SW480 (cell line): ENCODE results near the gene ASPG.

Experiments
- DNase-seq: peaks from one replicate; pipeline ENCODE4 v3.0.0-alpha.2; 2016; ENCODE audit warnings: low spot score

The ASPG gene

DNA sequence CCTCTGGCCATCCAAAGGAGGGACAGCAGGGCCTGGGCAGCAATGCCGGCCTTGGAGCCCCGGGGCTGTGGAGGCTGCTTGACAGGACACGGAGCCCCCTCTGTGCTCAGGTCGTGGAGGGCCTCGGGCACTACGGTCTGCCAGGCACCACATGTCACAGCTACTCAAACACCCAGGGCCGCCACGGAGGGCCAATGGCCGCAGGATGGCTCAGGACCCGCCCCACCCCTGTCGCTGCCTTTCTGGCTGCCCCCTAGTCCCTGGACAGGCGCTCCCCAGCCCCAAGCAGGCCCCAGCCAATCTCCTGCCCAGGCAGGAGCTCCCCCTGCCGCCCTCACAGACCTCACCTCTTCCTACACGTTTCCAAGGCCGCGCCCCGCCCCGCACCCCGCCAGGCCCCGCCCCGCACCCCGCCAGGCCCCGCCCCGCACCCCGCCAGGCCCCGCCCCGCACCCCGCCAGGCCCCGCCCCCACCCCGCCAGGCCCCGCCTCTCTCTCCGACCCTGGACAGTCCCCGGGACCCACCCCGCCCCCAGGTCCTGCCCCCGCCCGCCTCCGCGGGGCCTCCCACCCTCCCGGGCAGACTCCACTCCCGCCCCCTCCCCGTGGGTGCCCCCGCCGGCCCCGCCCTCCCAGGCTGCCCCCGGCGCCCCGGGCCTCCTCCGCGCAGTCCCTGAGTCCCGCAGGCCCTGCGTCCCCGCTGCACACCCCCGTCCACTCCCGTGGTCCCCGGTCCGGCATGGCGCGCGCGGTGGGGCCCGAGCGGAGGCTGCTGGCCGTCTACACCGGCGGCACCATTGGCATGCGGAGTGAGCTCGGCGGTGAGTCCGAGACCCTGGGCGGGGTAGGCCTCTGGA, at the start of gene ASPG:
TSS of gene ASPG (plus strand) at position 669 of the 857 bp plus-strand sequence. CDS start at position 740, 71 bp downstream.
- no peak for DNase-seq

DNA sequence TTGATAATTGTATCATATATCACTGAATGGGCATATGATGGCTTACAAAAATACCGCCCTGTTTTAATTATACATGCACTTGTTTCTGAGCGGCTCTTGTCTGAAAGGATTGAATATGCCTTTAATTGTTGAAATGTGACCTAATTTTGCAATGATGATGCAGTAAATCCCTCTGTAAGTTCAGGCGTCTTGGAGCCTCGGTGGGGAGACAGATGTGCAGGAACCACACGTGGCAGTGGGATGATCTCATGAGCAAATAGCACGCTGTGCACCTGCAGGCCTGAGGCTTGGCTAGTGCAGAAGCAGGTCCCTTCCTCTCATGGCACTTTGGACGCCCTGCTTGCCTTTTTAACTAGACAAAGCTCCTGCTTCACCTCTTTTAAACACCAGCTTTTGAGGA, 49.3 kb upstream of the ASPG start:
- DNase-seq = no peak

DNA sequence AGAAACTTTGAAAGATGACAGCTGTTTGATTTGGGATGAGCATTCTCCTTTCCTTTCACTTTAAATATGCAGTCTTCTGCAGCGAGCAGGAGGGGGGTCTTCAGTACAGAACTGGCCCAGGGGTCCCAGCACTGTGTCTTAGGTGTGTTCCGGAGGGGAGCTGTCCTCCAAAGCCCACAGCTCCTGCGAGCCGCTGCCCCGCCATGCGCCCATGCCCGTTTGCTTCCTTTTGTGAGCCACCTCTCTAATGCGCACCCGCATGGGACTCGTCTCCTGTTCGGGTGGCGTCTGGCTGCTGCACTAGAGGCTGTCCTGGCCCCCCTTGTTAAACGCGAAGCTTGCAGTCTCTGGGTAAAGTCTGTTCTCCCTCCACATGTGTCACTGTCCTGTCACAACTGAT, 48.4 kb upstream of the ASPG start:
- DNase-seq = no peak

DNA sequence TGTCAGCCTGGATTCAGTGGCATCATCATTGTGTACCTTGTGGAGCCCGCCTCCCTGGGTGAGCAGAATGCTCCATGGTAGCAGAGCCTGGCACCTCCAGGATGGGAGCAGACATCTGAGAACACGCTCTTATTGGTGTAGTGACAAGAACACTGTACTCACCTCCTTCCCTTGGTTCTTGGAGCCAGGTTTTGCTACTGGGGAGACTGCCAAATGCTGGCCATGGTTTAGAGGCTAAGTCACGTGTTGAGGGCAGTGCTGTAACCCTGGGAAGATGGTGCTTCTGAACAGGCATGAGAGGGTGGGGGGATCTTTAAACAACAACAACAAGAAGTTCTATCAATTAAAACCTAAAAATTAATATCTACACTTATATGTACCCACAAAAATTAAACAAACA, 47.6 kb upstream of the ASPG start:
- no peak for DNase-seq

DNA sequence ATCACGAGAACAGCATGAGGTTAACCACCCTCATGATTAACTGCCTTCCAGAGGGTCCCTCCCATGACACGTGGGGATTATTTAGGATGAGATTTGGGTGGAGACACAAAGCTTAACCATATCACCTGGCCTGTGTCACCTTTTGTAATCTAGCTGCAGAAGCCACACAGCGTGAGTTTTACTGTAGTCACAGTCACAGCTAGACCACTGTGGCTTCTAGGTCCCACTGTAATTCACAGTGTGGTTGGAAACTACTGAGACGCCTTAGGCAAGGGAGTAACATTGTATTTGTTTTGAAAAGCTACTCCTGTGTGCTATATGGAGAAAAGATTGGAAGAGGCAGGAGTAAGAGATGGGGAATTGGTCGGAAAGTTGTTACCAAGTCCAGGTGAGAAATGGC, 46.3 kb upstream of the ASPG start:
- DNase-seq = no peak

DNA sequence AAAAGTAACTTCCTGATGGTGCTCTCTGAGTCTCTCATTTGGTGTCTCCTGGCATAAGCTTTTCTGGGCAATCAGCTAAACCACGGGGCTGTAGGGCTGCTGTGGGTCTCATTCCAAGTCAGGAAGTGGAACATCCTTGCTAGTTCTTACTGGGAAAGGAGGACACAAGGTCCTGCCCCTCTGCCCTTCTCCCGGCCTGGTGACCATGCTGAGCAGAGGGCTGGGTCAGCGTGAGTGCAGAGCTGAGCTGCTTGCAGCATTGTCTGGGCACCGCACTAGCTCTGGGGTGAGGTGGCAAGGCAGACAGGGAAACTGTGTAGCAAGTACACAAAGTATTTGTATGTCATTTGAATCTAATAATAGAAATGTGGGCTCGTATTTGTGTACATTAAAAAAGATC, 45.0 kb upstream of the ASPG start:
- no peak for DNase-seq

DNA sequence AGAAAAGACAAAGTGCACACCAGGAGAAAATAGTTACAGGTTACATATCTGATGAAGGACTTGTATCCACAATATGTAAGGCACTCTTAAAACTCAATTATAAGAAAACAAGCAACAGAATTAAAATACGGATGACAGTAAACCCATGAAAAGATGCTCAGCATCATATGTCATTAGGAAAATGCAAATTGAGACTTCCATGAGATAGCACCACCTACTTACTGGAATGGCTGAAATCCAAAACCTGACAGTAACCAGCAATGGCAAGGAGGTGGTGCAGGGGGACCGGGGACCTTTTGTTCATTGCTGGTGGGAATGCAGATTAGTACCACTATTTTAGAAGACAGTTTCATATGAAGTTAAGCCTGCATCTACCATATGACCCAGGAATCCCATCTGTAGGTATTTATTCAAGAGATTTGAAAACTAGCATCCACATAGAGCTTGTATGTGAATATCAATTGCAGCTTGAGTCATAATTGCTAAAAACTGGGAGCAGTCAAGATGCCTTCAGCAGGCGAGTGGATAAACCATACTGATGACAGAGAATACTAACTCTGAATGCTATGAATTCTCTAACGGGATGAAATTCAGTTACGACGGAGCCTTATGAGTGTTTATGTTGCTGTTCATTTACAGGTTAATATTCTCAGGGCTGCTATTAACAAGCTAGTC, 43.9 kb upstream of the ASPG start:
- DNase-seq = no peak

DNA sequence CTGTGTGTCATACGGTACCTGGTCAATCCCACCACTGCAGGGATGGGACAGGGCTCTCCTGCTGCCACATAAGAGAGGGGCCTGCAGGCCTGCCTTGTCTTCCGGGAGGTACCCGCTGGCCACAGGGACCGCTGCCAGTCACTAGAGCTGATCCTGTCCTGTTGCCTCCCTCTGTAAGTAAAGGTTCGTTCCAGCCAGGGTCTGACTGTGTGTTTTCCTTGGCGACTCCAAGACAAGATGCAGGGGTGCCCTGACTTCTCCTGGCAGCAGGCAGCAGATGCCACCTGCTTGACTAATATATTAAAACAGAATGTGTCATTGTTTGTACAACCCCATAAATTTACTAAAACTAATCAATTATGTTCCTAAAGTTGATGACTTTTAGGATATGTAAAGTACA, 41.5 kb upstream of the ASPG start:
- no peak for DNase-seq

DNA sequence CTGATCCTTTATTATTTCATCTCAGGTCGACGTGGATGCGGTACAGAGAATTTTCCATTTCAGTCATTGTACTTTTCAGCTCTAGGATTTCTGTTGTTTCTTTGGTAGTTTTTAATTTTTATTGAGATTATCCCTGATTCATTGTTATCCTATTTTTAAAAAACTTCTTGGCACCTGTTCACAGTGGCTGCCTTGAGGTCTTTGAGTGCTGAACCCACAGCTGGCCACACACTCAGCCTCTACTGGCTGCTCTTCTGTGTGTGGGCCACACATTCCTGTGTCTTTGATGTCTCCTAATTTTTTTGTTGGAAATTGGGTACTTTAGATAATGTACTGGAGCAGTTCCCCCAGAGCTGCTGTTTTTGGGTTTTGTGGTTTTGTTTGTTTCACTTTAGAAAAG, 37.7 kb upstream of the ASPG start:
- DNase-seq = no peak

DNA sequence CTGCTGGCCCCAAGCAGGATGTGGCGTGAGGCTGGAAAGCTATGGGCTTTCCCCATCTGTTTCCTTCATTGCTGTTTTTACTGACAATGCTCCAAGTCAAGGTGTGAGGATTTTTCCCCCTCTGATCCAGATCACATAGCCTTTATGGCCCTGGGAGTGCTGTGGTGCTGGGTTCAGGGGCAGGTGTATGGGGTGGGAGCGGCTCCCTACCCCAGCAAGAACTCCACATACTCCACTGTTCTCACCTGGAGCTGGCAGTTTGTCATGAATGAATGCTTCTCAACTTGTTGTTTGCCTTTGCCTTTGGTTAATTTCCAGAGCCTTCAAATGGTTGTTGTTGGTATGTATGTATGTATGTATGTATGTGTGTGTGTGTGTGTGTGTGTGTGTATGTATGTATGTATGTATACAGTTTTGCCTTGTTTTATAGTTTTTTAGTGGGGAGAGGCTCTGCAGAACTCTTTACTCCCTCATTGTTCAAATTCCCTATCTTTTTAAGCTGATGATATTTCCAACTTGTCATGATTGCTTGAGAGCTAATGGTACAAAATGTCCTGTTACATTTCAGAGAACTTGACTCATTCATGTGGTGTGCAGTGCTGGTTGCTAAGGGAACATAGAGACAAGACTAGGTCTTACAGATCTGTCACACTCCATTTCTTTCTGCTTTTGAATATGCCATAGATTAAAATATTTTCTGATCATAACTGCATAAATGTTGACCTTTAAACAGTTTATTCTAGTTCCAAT, 36.6 kb upstream of the ASPG start:
- peak; percentile 8 for DNase-seq

DNA sequence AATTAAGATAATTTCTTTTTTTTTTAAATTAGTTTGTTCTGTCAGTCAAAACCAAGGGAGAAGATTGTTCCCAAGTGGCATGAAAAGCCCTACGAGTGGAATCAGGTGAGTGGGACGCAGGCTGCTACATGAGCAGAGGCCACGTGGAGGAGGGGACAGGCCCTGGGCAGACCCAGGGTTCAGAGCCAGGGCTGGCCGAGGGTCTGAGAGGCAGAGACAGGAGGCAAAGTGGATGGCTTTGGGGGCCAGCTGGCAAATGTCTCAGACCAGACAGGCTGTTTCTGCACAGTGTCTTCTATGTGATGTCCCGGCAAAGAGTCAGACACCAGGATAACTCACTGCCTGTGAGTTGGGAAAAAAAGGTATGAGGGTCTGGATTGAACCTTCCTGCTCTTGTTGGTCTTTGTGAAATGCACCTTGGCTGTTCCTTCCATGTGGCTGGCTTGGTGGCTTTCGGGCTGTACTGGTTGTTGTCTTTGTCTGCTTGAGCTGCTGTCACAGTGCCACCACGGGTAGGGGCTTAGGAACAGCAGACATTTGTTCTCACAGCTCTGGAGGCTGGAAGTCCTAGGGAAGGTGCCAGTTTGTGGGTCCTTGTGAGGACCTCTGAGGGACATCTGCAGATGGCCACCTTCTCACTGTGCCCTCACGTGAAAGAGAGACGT, 35.8 kb upstream of the ASPG start:
- DNase-seq = no peak

DNA sequence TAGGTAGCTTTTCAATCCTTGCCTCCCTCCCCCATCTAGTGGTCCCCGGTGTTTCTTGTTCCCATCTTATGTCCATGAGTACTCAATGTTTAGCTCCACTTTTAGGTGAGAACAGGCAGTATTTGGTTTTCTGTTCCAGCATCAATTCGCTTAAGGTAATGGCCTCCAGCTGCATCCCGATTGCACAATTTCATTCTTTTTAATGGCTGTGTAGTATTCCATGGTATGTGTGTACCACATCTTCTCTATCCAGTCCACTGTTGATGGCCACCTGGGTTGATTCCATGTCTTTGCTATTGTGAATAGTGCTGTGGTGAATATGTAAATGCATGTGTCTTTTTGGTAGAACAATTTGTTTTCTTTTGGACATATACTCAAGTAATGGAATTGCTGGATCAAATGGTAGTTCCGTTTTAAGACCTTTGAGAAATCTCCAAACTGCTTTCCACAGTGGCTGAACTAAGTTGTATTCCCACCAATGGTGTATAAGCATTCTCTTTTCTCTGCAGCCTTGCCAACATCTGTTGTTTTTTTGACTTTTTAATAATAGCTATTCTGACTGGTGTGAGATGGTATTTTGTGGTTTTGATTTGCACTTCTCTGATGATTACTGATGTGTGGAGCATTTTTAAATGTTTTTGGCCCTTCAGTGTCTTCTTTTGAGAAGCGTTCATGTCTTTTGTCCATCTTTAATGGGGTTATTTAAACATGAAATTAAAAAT, 34.2 kb upstream of the ASPG start:
- DNase-seq = no peak

DNA sequence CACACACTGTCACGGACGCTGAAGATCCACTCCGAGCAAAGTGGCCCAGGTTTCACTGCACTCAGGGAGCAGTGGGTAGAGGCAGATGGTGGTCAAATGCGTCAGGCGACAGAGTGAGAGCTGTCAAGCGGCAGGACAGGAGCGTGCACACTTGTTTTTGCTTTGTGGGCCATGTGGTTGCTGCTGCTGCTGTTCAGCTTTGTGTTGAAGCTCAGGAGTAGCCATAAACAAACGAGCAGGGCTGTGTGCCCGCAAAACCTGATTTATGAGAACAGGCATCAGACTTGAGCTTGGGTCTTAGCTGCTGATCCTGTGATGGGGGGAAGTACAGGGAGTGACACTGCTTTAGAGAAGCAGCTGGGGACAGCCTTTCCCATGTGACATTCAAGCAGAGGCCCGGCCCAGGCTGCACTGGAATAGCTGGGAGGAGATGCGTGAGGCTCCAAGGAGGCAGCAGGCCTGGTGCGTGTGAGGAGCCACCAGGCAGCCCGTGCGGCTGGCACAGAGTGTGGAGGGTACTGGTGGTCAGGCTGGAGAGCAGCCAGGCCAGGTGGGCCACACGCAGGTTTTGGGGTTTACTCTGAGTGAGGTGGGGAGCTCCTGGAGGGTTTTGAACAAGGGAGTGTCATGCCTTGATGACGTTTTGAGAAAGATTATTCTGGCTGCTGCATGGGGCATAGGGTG, 31.1 kb upstream of the ASPG start:
- DNase-seq = no peak

DNA sequence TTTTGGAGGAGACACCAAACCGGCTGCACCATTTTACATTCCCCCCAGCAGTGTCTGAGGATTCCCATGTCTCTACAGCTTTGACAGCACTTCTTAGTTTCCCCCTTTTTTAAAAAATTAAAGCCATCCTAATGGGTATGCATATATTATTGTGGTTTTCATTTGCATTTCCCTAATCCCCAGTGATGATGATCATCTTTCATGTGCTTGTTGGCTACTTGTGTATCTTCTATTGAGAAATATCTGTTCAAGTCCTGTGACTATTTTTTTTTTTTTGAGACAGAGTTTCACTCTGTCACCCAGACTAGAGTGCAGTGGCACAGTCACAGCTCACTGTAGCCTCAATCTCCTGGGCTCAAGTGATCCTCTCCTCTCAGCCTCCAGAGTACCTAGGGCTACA, 23.2 kb upstream of the ASPG start:
- DNase-seq = no peak

DNA sequence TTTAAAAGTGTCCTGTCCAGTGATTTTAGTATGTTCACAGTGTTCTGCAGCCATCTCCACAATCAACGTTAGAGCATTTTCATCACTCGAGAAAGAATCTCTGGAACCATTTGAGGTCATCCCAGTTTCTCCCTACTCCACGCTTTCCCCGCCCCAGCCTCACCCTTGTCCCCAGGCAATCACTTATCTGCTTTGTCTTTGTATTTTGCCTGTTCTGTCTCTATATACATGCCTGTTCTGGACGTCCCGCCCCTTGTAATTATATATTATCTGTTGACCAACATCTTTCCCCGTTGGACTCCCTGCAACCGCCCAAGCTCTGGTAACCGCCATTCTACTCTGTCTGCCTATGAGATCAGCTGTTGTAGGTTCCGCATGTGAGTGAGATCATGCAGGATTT, 21.5 kb upstream of the ASPG start:
- DNase-seq = no peak

DNA sequence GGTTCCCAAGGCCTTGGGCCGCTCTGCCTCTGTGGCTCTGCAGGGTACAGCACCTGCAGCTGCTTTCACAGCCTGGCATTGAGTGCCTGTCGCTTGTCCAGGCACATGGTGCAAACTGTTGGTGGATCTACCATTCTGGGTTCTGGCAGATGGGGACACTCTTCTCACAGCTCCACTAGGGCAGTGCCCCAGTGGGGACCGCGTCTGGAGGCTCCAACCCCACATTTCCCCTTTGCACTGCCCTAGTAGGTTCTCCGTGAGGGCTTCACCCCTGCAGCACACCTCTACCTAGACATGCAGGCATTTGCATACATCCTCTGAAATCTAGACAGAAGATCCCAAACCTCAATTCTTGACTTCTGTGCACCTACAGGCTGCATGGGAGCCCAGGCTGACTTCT, 19.2 kb upstream of the ASPG start:
- no peak for DNase-seq

DNA sequence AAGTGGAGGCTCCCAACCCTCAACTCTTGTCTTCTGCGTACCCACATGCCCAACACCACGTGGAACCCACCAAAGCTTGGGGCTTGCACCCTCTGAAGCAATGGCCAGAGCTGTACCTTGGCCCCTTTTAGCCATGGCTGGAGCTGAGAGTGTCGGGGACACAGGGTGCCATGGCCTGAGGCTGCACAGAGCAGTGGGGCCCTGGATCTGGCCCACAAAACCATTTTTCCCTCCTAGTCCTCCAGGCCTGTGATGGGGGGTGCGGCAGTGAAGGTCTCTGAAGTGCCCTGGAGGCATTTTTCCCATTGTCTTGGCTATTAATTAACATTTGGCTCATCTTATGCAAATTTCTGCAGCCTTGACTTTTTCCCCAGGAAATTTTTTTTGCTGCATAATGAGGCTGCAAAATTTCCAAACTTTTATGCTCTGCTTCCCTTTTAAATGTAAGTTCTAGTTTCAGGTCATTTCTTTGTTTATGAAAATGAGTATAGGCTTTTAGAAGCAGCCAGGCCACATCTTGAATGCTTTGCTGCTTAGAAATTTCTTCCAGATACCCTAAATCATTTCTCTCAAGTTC, 18.7 kb upstream of the ASPG start:
- no peak for DNase-seq

DNA sequence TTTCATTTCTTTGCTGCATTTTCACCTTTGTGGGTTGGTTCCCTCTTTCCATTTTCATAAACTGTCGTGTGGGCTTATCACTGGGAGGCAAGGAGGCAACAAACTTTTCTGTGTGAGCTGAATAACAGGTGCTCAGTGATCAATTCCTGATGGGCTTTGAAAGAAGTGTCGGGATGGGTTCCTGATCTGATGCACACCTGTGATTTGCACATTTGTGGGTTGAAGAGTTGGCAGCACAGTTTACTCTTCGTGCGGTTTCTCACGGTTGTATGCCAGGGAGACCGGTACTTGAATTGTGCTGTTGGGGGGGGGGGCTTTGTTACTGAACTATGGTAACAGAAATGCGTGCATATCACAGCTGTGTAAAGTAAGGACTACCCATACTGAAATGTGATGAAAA, 16.0 kb upstream of the ASPG start:
- no peak for DNase-seq

DNA sequence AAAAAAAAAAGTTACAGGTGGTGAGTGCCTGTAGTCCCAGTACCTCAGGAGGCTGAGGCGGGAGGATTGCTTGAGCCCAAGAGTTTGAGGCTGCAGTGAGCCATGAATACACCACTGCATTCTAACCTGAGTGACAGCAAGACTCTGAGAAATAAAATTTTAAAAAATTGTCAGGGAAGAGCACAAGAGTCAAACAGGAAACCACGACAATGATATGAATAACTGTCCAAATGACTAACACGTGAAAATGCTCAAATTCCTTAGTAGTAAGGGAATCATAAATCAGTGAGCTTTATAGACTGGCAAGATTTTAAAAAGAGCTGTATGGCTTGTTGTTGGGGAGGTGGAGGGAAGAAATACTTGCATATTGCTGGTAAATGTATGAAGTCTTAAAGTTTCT, 12.9 kb upstream of the ASPG start:
- DNase-seq = no peak

DNA sequence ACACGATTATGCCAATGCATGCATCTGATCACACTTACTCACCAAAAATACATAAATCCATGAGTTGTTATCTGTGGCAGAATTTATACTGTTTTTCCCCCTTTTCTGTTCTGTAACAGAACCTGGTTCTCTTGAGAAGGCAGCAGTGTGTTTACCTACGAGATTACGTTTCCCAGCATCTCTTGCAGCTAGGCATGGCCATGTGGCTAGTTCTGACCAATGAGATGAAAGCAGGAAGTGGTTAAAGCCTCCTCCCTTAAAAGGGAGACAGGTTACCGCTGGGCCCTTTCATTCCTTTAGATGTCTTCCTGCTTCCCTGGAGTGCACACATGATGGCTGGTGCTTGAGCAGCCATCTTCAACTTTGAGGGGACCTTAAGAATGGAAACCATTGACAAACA, 11.7 kb upstream of the ASPG start:
- DNase-seq = no peak
